ENCODE data around the gene DOCK2. TPM values are rescaled to one million over a fixed set of nuclear protein-coding genes. Genes with fewer than 3 reads are reported as not detected.

The DOCK2 gene
- total RNA-seq, 1 experiment from 2014 or later: 4.6 TPM

DNA sequence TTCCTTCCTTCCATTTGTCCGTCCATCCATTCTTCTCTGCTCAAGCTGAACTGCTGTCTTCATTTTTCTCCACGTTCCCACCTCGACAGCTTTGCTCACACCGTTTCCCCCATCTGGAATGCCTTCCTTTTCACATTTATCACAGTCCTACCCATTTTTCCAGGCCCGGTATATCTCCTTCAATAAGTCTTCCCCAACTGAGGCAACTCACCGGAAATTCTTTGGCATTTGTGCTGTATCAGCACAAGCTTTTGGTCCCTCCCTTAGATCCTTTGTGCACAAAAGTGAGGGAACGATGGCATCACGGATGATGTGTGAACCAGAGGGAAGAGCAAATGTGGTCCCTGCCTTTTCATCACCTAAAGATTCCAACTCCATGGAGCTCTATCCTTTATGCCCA, 388.8 kb downstream of the DOCK2 start:
- Mint-ChIP-seq H3K4me1 (no peaks in the 10 kb centered on the region), H3K27ac (no peak overlapping the region), H3K4me3 (no peak overlapping the region), H3K36me3 (no peaks in the 10 kb centered on the region), H3K9me3 (no peaks in the 10 kb centered on the region), H3K27me3 (ENCODE audit: low read depth) (no peaks in the 10 kb centered on the region; the same call in 1 of the 2 replicates)
- ChIA-PET POLR2A (no interaction called here), CTCF (no interaction called here)
- TF ChIP-seq, protein P1, sequence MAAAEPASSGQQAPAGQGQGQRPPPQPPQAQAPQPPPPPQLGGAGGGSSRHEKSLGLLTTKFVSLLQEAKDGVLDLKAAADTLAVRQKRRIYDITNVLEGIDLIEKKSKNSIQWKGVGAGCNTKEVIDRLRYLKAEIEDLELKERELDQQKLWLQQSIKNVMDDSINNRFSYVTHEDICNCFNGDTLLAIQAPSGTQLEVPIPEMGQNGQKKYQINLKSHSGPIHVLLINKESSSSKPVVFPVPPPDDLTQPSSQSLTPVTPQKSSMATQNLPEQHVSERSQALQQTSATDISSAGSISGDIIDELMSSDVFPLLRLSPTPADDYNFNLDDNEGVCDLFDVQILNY (CRISPR knock-in tag; IDR thresholded peaks at IDR 0.05): no peak
- no peak for TF ChIP-seq ESRRA (CRISPR knock-in tag; IDR thresholded peaks at IDR 0.05; ENCODE audit: borderline replicate concordance)
- TF ChIP-seq NFE2L1 (CRISPR knock-in tag; IDR thresholded peaks at IDR 0.05): no peak
- DNase-seq (ENCODE audit: low spot score) (no peak), ATAC-seq (no peak)

DNA sequence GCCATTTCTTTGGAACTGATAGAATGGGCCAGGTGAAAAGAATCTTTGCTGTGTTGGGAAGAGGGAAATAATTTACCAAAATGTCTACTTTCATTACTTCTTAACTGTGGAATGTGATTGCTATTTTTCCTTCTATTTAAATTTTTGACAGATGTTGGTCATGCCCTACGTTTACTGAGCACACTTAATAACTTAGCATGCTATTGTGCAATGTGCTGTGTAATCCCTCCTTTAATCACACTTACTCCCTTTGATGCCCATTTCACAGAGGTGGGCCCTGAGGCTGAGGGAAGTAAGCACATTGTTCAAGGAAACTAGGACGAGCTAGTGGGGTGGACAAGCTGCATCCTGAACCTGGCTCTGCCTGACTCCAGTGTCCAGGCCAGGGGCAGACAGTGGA, 391.0 kb downstream of the DOCK2 start:
- ATAC-seq: no peak
- CTCF ChIA-PET: no interaction called here
- no peaks in the 10 kb centered on the region for H3K27me3 Mint-ChIP-seq (ENCODE audit: low read depth)
- no peaks in the 10 kb centered on the region for H3K36me3 Mint-ChIP-seq
- POLR2A ChIA-PET: no interaction called here
- no peaks in the 10 kb centered on the region for H3K9me3 Mint-ChIP-seq
- no peak for TF ChIP-seq NR3C1 (CRISPR knock-in tag; conservative IDR thresholded peaks at IDR 0.05; ENCODE audit: low read depth)
- TF ChIP-seq, protein P2, sequence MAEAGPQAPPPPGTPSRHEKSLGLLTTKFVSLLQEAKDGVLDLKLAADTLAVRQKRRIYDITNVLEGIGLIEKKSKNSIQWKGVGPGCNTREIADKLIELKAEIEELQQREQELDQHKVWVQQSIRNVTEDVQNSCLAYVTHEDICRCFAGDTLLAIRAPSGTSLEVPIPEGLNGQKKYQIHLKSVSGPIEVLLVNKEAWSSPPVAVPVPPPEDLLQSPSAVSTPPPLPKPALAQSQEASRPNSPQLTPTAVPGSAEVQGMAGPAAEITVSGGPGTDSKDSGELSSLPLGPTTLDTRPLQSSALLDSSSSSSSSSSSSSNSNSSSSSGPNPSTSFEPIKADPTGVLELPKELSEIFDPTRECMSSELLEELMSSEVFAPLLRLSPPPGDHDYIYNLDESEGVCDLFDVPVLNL (CRISPR knock-in tag; IDR thresholded peaks at IDR 0.05; ENCODE audit: borderline replicate concordance, low read depth): no peak
- TF ChIP-seq, protein P3, sequence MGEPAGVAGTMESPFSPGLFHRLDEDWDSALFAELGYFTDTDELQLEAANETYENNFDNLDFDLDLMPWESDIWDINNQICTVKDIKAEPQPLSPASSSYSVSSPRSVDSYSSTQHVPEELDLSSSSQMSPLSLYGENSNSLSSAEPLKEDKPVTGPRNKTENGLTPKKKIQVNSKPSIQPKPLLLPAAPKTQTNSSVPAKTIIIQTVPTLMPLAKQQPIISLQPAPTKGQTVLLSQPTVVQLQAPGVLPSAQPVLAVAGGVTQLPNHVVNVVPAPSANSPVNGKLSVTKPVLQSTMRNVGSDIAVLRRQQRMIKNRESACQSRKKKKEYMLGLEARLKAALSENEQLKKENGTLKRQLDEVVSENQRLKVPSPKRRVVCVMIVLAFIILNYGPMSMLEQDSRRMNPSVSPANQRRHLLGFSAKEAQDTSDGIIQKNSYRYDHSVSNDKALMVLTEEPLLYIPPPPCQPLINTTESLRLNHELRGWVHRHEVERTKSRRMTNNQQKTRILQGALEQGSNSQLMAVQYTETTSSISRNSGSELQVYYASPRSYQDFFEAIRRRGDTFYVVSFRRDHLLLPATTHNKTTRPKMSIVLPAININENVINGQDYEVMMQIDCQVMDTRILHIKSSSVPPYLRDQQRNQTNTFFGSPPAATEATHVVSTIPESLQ (CRISPR knock-in tag; IDR thresholded peaks at IDR 0.05): no peak
- TF ChIP-seq NFE2L1 (CRISPR knock-in tag; IDR thresholded peaks at IDR 0.05): no peak
- TF ChIP-seq, protein P4, sequence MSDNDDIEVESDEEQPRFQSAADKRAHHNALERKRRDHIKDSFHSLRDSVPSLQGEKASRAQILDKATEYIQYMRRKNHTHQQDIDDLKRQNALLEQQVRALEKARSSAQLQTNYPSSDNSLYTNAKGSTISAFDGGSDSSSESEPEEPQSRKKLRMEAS (CRISPR knock-in tag; IDR thresholded peaks at IDR 0.05): no peak
- TF ChIP-seq, protein P5, sequence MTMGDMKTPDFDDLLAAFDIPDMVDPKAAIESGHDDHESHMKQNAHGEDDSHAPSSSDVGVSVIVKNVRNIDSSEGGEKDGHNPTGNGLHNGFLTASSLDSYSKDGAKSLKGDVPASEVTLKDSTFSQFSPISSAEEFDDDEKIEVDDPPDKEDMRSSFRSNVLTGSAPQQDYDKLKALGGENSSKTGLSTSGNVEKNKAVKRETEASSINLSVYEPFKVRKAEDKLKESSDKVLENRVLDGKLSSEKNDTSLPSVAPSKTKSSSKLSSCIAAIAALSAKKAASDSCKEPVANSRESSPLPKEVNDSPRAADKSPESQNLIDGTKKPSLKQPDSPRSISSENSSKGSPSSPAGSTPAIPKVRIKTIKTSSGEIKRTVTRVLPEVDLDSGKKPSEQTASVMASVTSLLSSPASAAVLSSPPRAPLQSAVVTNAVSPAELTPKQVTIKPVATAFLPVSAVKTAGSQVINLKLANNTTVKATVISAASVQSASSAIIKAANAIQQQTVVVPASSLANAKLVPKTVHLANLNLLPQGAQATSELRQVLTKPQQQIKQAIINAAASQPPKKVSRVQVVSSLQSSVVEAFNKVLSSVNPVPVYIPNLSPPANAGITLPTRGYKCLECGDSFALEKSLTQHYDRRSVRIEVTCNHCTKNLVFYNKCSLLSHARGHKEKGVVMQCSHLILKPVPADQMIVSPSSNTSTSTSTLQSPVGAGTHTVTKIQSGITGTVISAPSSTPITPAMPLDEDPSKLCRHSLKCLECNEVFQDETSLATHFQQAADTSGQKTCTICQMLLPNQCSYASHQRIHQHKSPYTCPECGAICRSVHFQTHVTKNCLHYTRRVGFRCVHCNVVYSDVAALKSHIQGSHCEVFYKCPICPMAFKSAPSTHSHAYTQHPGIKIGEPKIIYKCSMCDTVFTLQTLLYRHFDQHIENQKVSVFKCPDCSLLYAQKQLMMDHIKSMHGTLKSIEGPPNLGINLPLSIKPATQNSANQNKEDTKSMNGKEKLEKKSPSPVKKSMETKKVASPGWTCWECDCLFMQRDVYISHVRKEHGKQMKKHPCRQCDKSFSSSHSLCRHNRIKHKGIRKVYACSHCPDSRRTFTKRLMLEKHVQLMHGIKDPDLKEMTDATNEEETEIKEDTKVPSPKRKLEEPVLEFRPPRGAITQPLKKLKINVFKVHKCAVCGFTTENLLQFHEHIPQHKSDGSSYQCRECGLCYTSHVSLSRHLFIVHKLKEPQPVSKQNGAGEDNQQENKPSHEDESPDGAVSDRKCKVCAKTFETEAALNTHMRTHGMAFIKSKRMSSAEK (CRISPR knock-in tag; IDR thresholded peaks at IDR 0.05; ENCODE audit: borderline replicate concordance): no peak
- TF ChIP-seq ZNF219 (CRISPR knock-in tag; IDR thresholded peaks at IDR 0.05; ENCODE audit: borderline replicate concordance): no peak
- TF ChIP-seq GTF2I (CRISPR knock-in tag; conservative IDR thresholded peaks at IDR 0.05): no peak
- TF ChIP-seq, protein P6, sequence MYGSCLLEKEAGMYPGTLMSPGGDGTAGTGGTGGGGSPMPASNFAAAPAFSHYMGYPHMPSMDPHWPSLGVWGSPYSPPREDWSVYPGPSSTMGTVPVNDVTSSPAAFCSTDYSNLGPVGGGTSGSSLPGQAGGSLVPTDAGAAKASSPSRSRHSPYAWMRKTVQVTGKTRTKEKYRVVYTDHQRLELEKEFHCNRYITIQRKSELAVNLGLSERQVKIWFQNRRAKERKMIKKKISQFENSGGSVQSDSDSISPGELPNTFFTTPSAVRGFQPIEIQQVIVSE (CRISPR knock-in tag; IDR thresholded peaks at IDR 0.05; ENCODE audit: borderline replicate concordance): no peak
- TF ChIP-seq, protein P7, sequence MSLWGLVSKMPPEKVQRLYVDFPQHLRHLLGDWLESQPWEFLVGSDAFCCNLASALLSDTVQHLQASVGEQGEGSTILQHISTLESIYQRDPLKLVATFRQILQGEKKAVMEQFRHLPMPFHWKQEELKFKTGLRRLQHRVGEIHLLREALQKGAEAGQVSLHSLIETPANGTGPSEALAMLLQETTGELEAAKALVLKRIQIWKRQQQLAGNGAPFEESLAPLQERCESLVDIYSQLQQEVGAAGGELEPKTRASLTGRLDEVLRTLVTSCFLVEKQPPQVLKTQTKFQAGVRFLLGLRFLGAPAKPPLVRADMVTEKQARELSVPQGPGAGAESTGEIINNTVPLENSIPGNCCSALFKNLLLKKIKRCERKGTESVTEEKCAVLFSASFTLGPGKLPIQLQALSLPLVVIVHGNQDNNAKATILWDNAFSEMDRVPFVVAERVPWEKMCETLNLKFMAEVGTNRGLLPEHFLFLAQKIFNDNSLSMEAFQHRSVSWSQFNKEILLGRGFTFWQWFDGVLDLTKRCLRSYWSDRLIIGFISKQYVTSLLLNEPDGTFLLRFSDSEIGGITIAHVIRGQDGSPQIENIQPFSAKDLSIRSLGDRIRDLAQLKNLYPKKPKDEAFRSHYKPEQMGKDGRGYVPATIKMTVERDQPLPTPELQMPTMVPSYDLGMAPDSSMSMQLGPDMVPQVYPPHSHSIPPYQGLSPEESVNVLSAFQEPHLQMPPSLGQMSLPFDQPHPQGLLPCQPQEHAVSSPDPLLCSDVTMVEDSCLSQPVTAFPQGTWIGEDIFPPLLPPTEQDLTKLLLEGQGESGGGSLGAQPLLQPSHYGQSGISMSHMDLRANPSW (CRISPR knock-in tag; conservative IDR thresholded peaks at IDR 0.05; ENCODE audit: low read depth): no peak
- TF ChIP-seq, protein P8, sequence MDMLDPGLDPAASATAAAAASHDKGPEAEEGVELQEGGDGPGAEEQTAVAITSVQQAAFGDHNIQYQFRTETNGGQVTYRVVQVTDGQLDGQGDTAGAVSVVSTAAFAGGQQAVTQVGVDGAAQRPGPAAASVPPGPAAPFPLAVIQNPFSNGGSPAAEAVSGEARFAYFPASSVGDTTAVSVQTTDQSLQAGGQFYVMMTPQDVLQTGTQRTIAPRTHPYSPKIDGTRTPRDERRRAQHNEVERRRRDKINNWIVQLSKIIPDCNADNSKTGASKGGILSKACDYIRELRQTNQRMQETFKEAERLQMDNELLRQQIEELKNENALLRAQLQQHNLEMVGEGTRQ (CRISPR knock-in tag; IDR thresholded peaks at IDR 0.05): no peak
- TF ChIP-seq, protein P9, sequence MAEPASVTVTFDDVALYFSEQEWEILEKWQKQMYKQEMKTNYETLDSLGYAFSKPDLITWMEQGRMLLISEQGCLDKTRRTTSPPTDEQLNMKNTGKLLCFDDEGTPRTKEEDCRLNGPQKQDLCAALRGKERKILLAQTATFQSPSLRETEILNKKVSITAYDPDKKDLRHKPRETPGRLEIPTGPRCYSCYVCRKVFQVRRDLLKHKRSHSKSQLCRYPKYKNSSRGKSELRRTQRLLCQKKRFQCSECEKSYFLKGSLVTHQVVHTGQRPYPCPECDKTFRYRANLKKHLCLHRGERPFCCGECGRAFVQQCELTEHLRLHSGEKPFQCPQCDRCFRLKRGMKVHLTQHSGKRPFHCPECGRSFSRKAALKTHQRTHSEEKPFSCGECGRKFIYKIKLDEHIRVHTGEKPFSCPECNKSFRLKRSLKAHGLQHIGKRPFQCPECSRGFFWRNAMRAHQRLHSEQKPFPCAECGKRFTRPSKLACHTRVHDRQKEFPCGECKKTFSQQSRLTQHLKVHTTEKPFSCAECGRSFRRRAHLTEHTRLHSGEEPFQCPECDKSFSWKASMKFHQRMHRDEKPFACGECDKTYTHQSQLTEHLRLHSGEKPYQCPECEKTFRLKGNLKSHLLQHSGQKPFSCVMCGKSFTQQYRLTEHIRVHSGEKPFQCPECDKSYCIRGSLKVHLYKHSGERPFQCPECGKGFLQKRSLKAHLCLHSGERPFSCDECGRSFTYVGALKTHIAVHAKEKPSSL (CRISPR knock-in tag; conservative IDR thresholded peaks at IDR 0.05): no peak
- no peak for TF ChIP-seq ZNF317 (CRISPR knock-in tag; IDR thresholded peaks at IDR 0.05; ENCODE audit: borderline replicate concordance, low read depth)
- DNase-seq (ENCODE audit: low spot score): no peak
- no peaks in the 10 kb centered on the region for H3K4me1 Mint-ChIP-seq
- H3K4me3 Mint-ChIP-seq: no peak overlapping the region
- H3K27ac Mint-ChIP-seq: no peak overlapping the region

Data from WTC11 (cell line).